CD4-positive, alpha-beta T cell treated with Interleukin-6 for 4 hours (primary cell): ENCODE measurements around the gene C8G.

ENCODE experiments used
- DNase-seq: peaks from one replicate; pipeline ENCODE4 v3.0.0-alpha.2; 2020; ENCODE audit warnings: mixed read lengths

Gene C8G

GRCh38 chr9:136920734-136921231 is 24.3 kb upstream of the C8G start:
- DNase-seq = no peak

DNA sequence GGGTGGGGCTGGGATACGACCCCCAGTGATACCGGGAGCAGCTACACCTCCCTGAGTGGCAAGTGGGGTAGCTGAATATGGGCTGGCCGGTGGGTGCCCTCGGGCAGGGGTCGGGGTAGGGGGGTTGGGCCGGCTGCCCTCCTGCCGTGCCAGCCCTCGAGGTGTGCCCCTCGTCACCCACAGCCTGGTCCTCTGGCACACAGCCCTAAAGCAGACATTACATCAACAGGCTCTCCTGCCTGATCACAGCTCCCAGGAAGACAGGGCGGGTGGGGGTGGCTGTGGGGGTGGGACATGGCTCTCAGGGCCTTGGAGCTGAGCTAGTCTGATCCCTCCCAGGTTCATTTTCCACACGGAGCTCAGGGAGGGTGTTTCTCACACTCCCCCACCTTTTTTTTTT is 23.7 kb upstream of the C8G start:
- no peak for DNase-seq

DNA sequence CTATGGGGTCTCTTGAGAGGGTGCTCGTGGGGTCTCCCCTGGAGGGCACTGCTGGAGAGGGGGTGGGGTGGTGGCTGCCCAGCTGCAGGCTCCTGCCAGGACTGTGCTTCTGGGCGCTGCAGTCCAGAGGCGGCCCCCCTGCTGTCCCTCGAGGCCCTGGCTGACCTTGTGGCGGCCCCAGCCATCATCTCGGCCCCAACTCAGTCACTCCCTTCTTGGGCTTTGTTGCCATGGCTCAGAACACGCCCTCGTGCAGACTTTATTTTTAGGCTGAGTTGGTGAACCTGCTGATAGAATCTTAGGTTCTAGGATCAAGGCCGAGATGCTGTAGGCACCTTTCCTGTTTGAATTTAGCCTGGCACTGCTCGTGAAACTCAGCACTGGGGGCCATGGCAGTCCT is 23.3 kb upstream of the C8G start:
- no peak for DNase-seq

- DNase-seq = no peak
Observed at GRCh38 chr9:136922540-136922939, 22.5 kb upstream of the C8G start.

DNA sequence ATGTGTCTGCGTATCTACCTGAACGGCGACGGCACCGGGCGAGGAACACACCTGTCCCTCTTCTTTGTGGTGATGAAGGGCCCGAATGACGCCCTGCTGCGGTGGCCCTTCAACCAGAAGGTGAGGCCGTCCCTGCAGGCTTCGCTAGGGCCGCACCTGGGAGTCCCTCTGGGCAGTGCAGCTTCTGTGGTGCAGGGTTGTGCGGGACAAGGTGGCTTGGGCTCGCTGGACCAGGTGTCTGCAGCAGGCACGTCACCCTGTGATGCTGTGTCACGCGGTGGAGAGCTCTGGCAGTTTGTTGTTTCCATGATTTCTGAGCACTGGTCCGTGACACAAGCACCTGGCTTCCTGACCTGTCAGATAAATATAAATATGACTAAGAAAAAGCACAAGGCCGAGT is 21.2 kb upstream of the C8G start:
- no peak for DNase-seq

DNA sequence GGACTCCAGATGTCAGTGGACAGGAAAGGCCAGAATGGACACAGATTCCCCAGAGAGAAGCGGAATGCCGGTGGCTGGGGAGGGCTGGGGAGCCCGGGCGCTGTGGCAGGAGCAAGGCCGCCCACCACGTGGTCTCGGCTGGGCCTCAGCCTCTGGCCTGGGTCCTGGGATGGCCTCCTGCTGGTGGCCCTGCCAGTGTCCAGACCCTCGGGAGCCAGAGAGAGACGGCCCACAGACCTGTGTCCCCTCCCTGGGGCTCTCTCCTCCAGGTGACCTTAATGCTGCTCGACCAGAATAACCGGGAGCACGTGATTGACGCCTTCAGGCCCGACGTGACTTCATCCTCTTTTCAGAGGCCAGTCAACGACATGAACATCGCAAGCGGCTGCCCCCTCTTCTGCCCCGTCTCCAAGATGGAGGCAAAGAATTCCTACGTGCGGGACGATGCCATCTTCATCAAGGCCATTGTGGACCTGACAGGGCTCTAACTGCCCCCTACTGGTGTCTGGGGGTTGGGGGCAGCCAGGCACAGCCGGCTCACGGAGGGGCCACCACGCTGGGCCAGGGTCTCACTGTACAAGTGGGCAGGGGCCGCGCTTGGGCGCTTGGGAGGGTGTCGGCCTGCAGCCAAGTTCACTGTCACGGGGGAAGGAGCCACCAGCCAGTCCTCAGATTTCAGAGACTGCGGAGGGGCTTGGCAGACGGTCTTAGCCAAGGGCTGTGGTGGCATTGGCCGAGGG is 19.5 kb upstream of the C8G start:
- DNase-seq = no peak

DNA sequence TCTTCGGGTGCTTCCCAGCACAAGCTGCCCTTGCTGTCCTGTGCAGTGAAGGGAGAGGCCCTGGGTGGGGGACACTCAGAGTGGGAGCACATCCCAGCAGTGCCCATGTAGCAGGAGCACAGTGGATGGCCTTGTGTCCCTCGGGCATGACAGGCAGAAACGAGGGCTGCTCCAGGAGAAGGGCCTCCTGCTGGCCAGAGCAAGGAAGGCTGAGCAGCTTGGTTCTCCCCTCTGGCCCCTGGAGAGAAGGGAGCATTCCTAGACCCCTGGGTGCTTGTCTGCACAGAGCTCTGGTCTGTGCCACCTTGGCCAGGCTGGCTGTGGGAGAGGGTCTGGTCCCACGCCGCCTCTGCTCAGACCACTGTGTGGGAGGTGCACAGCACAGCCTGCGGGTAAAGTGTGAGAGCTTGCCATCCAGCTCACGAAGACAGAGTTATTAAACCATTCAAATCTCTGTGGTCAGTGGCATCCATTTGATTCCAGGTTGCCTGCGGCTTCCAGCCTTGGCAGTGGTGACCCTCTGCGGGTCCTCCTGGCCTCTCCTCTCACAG is 18.8 kb upstream of the C8G start:
- DNase-seq = no peak

DNA sequence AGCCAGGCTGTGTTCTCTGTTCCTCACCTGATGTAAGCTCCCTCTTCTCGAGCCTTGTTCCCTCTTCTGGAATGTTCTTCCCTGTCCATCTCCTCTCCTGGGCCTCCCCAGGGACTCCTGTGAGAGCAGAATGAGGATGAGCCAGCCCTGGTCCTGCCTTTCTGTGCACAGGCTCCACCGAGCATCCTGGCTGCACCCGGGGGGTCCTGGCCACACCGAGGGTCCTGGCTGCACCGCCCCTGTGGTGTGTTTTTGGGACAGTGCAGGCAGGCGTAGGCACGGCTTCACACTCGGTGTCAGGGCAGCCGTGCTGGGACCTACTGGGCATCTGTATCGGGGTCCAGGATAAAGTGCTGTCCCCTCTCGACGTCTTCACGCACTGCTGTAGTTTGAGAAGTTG is 18.3 kb upstream of the C8G start:
- DNase-seq = no peak

DNA sequence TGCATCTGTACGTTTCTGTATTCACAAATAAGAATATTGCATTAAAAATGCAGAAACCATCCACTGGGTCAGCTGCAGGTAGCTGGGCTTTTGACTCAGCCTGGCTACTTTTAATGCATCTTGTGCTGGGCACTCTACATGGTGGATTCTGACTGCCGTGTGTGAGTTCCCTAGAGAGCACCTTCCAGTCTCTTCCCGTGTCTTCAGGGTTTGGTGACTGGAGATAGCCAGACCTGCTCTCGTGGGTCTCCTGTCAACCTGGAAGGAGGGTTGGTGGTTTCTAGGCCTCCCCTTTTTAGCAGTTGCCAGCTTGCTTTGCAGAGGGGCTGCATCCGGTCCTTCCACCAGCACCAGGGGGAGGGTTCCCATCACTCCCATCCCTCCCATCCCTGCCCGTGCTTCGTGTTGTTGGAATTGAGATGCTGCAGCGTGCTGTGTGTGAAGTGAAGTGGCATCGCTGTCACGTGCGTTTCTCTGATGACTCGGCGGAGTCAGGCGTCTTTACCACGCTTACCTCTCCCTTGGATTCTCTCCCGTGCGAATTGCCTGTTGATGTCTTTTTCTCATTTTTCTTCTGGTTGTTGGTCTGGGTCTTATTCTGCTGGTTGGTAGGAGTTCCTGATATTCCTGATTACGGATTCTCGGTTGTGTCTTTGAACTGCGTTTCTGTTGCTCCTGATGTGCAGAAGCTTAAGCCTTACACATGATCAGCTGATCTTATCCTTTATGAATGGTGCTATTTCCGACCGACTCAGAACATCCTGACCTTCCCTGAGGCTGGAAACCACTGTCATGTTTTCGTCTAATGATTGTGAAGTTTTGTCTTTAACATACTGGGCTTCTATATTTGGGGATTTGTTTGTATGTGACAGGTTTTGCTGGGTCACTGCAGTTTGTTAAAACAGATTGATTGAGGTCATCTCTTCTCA is 17.4 kb upstream of the C8G start:
- DNase-seq = no peak

GRCh38 chr9:136928591-136928990 is 16.5 kb upstream of the C8G start:
- DNase-seq = no peak

GRCh38 chr9:136930014-136930413 is 15.0 kb upstream of the C8G start:
- DNase-seq = no peak

- DNase-seq = no peak
Observed at GRCh38 chr9:136931611-136932130, 13.4 kb upstream of the C8G start.

DNA sequence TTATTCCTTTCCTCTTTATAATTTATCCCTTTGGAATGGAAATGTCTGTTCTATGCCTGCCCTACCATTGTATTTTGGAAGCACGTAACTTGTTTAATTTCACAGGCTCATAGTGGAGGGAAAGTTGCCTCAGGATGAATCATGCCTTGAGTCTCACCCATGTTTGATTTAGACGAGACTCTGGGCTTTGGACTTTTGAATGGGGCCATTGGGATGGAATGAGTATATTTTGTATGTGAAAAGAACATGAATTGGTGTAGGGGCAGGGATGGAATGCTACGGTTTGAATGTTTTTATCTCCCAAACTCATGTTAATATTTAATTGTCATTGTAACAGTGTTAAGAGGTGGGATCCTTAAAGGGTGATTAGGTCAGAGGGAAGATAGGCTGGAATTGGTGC is 10.8 kb upstream of the C8G start:
- no peak for DNase-seq

DNA sequence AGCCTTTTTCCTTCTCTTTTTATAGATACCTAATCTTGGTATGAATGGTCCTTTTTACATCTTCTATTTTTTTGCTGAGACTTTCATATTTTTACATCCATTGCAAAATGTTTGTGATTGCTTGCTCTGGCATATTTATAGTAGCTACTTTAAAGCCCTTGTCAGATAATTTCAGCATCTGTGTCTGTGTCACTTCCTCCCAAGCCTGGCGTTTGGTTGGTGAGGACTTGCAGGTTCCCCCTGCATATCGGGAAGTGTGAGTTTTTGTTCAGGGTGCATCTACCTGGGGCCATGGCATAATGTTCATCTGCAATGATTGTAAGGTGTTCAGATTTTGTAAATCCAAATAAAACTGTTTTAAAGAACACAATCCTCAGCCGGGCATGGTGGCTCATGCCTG is 9.4 kb upstream of the C8G start:
- no peak for DNase-seq

GRCh38 chr9:136936645-136937170 is 8.3 kb upstream of the C8G start:
- DNase-seq = no peak

DNA sequence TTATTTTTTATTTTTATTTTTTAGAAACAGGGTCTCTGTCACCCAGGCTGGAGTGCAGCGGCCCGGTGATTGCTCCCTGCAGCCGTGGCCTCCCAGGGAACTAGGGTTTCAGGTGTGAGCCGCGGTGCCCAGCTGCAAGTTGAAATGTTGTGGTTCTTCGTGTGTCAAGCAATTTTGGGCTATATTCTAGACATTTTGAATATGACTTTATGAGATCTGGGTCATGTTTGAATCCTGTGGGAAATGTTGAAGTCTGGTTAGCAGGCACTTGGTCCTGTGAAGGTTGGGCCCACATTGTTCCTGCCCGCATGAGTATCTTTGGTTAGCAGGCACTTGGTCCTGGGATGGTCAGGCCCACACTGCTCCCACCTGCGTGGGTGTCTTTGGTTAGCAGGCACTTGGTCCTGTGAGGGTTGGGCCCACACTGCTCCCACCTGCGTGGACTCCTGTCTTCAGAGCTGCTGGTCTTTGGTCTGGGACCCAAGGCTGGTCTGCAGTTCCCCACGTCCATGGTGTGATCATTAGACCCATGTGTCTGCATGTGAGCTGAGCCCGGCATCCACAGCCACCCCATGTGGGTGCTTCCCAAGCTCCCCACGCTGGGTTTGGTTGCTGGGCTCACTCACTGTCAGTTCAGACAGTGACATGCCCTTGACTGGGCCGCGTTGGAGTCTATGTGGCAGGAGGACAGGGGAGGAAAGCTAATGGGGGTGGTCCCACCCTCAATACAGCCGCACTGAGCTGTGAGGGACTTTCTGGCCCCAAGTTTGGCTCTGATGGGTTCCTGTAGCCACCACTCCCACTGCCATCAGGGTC is 7.6 kb upstream of the C8G start:
- no peak for DNase-seq

DNA sequence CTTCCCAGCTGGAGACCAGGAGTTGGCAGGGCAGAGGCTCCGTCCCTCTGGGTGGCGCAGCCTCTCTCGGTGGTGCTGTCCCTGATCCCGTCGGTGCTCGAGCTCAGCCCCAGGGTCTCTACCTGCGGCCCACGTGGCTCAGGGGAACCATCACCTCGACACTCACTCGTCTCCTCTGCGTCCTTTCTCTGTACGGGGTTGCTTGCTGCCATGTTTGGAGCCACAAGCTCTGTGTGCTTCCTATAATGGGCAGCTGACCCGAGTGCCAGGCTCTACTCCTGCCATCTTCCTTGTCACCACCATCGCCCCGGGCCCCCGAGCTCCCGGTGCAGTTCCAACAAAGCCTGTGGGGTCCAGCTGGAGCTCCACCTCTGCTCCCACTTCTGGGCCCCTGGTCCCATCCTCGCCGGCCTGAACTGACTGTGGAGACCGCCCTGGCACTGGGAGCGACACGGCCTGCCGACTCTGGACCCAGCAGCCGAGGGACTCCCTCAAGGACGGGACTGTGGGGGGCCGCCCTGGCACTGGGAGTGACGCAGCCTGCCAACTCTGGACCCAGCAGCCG is 5.5 kb upstream of the C8G start:
- DNase-seq = no peak

- DNase-seq = no peak
Observed at GRCh38 chr9:136939996-136940525, 5.0 kb upstream of the C8G start.

DNA sequence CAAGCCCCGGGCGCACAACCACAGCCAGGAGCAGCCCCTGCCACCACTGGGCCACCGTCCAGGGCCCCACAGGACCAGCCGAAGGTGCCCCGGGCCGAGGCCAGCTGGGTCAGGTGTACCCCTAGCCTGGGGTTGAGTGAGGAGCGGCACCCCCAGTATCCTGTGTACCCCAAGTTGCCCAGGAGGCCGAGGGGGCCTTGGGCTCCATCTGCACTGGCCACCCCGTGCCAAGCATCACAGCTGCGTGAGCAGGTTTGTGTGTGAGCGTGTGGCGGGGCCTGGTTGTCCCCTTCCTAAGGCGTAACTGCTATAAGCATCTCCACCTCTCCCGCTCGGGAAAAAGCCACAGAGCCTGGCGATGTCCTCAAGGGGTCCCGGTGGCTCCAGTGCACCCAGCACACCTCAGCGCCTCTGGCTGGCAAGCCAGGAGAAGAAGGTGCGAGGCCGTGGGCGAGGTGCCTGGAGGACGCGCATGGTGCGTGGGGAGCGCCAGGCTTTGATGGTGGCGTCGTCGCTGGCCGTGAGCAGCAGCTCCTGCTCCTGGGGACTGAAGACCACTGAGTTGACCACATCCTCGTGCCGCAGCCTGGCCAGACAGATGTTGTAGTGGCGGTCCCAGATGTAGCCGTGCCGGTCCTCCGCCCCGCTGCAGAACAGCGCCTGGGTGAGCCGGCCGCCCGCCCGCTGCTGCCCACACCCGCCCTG is 4.4 kb upstream of the C8G start:
- DNase-seq = no peak

DNA sequence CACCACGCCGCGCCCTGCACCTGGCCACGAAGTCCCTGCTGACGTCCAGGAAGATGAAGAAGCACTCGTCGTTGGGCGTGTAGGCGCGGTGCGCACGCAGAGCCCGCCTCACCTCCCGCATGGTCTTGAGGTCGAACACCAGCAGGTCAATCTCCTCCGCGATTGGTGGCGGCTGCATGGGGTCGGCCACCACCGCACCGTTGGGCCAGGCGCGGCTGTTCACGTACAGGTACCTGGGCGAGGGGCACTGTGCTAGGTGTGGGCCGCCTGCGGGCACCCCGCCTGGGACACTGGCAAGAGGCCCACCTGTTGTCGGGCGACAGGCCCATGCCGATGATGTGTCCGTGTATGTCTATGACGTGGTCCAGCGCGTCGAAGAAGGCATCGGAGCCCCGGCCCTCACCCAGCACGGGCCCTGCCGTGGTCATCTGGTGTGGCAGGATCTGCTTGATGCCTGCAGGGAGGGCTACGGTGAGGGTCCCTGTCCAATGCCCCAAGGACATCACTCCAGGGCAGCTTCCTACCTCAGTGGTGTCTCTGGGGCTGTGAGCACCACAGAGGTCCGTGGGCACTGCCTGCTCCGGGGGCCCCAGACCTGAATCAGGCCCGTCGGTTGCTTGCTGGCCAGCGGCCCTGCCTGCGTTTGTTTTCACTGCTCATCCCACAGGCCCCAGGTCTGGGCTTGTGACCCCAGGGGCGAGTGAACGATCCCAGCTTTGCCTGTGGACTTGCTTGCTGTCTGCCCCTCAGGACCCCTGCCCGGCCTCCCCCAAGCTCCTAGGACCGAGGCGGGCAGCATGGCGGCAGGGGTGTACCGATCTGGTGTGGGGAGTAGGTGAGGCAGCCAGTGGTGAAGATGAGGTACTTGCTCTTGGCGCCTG is 3.6 kb upstream of the C8G start:
- DNase-seq = no peak
